NCI-H510A treated with DMSO at 0.1 percent for 48 hours (cell line): ENCODE data around the gene KCNQ1.

Source experiments
- DNase-seq: peaks from one replicate; lab custom pipeline; 2025; lab: John Stamatoyannopoulos, UW

Gene KCNQ1

DNA sequence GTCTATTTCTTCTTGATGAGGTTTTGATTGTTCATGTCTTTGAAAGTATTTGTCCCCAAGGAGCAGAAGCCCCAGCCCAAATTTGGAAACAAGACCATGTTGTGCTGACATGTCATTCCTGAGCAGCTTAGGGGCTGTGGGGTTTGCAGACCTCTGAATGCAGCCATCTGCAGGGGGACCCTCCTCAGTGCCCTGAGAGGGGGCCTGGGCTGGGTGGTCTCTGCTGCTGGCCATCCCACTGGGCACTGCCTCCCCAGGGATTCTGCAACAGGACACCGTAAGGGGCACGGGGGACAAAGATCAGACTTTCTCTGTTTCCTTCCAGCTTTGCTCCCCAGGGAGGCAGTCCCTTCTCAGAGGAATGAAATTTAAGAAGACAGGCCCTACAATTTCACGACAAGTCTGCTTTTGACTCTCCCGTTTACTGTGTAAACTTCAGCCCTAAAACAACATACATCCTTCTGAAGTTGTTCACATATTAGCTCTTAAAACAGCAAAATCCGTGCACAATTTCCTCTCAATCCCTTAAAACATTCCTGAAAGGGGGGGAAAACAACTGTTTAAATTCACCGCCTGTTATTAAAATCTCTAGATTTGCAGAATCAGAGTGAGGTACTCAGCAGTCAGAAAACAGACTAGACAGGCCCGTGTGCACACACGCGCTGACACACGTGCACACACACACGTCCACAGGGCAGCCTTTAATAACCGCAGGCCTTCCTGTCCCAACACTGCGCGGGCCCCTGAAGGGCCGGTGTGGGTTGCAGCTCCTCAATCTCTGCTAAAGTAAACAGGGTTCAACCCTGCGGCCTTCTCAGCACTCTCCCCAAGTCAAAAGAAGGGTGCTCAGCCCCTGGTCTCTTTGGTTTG, 109.8 kb downstream of the KCNQ1 start:
- DNase-seq = no peak

DNA sequence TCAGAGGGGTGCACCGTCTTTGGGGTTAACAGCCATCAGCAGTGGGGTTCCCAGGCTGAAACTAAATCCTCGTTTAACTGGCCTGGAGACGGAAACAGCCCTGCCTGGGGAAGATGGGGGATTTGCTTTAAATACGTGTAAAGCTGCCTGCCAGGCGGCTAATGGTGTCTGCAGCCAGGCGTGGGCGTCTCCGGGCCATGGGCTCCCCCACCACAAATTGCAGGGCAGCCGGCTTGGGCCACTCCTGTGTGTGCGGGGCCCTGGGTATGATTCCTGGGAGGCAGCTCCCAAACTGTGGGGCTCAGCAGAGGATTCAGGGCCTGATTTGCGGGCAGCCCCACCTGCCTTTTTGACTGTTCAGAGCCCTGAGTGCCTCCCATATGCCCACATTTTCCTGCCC, 110.5 kb downstream of the KCNQ1 start:
- DNase-seq = no peak

DNA sequence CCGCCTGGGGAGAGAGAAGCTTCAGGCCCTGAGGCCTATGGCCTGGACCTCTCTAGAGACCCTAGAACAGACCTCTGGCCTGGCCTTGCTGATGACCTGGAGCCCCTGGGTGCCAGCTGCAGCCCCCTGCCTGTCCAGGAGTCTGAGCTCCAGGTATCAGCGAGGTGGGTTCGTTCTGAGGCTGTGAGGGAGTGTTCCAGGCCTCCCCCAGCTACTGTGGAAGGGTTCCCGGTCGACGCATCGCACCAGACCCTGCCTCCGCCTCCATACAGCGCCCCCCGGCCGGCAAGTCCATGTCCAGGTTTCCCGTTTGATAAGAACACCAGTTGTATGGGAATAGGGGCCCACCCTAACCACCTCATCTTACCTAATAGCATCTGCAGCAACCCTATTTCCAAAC, 111.1 kb downstream of the KCNQ1 start:
- DNase-seq = no peak

DNA sequence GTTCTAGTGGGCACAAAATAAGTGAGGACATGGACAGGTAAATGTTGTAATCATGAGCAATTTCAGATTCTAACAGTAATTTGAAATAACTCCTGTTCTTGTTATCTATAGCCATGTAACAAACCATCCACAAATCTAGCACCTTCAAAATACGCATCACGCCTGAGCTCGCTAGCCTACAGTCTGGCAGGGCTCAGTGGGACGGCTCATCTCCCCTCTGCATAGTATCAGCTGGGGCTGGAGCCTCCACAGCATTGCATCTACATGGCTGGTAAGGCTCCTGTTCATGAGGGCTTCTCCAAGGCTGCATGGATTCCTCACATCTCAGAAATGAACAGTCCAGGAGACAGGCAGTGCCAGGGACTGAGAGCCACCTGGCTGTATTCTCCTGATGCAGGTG, 112.6 kb downstream of the KCNQ1 start:
- no peak for DNase-seq

DNA sequence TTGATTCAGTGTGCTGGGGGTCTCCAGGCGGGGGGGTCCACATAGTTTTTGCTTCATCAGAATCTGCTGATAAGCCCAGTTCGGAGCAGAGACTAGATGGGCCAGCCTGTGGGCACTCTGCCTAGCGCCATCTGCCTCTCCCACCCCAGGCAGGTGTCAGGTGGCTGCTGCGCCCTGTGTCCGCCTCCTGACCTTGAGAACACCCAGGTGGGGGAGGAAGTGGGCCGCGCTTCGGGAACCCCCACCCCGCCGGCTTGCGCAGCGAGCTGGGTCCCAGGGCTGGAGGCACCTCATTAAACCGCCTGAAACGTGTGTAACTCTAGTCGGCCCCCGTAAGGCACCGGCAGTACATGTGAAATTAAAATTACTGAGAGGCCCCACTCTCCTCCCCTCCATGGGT, 113.6 kb downstream of the KCNQ1 start:
- no peak for DNase-seq

DNA sequence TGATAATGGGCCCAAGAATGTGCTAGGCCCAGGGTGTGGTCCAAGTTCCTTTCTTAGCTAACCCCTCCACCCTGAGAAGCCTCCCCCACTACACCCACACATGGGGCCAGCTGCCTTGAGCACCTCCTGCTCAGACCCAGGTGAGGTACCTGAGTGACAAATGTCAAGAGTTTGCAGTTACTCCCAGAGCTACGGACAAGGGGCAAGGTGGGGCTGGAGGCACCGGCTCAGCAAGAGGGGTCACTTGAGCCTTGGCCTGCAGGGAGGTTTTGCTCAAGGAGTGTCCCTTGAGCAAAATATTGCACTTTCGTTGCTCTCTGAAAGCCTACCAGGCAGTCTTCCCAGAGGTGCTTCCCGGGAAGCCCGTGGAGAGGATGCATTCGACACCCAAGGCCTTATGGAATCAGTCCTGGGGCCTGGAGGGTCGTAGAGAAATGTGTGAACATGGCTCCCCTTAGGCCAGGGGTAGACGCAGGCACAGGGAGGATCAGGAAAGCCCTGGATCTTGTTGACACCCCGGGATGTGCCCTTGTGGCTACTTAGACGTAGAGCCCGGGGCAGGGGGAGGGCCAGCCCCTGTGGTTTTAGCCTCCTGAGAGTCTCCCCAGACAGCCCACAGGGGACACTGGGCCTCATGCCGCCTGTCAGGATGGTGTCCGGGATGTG, 114.2 kb downstream of the KCNQ1 start:
- no peak for DNase-seq

DNA sequence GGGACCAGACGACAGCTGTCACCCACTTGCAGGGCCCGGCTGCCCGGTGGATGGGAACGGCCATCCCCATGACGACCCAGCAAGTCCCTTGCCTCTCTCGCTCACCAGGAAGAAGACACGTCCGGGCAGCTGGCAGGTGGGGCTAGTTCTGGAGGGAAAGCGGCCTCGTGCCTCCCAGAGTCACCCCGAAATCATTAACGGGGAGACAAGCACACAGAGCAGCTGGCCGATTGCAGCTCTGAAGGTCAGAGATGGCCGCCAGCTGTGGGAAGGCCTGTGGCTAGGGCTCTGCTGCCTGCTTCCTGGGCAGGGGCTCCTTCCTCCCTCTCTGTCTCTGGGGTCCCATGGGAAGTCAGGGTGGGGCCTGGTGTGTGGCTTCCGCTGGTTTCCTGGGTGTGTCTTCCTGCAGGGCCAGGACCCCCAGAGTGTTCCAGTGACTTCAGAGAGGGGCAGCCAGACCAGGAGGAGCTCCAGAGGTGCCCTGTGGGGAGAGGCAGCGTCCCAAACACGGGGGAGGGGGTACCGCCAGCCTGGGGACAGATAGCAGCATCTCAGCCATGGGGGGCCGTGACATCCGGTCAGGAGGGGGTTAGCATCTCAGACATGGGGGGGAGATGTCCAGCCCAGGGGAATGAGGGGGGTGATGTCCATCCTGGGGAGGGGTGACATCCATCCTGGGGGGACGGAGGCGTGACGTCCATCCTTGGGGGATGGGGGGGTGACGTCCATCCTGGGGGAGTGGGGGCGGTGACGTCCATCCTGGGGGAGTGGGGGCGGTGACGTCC, 114.9 kb downstream of the KCNQ1 start:
- no peak for DNase-seq

DNA sequence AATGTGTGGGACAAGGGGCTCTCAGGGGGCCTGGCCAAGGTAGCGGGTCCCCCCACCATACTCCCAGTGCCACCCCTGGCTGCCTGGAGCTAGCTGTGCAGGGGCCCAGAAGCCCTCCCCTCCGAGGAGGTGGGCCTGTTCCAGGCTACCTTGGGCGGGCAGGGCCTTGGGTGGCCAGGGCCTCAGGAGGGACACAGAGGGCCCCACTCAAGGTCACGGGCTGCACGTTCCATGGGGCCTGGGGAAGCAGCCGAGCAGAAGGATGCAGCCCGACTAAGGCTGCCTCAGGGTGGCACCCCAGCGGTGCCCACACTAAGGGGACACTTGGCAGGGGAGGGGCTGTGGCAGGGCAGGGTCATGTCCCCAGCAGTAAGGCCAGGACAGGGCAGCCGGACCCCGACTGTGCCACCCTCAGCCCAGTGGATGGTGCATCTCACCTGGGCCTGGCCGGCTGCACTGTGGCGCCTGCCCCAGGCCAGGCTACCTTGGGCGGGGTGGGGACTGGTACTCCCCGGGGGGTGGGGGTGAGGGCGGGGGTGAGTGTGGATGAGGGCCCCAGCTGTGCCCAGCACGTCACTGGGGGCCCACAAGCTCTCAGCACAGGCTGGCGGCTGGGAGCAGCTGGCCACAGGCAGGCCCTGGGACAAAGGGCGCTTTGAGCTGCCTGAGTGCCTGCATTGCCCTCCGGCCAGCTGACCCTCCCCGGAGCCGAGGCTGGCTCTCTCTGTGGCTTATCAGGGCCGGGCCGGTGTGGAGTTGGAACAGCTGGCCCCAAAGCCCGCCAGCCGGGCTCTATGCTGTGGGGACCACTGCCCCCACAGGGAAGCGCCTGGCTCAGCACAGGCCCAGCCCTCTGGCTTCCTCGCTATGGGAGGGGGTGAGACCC, 117.1 kb downstream of the KCNQ1 start:
- DNase-seq = no peak

DNA sequence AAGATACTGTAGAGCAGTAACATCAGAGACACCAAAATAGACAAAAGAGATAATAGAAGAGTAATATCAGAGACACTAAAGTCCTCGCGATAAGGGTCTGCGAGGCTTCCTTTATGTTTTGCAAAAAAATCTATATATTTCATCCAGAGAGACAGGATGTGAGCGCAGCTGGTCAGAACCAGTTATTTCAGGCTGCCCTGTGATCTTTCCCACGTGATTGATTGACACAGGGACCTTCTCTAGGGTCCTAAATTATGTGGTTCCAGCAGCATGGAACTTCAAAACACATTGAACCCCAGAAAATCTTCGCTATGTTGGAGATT, 118.0 kb downstream of the KCNQ1 start:
- DNase-seq = no peak

DNA sequence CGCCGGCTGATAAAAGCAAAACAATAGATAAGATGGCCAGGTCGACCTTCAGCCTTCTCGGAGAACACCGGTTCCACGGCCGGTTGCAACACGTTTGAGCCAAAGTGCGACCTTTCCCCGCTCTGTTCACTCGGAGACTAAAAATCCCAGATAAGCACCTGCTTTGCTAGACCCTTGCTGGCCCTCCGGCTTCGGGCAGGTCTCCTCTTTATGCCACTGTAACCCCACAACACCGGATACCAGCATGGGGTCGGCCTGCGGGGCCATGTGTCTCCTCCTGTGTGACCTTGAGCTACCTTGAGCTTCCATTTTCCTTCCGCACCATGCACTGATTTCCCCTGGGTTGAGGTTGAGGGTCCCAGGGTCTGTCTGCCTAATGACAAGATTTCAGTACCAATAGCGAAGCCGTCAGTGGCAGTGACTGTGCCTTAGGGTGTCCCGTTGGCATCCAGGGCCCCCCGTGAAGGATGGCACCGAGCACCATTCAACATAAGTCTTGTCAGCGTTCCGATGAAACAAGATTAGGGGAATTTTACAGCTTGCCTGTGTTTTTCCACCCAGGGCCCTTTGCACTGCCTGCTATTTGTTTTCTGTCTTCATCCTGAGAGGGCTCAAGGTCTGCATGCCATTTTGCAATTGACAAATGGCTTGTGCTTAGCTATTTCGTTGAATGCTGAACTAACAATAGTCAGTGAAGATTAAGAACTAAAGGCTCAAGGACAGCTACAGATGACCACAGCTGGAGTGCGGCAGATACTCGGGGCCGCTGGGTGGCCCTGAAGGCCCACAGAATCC, 118.6 kb downstream of the KCNQ1 start:
- no peak for DNase-seq

DNA sequence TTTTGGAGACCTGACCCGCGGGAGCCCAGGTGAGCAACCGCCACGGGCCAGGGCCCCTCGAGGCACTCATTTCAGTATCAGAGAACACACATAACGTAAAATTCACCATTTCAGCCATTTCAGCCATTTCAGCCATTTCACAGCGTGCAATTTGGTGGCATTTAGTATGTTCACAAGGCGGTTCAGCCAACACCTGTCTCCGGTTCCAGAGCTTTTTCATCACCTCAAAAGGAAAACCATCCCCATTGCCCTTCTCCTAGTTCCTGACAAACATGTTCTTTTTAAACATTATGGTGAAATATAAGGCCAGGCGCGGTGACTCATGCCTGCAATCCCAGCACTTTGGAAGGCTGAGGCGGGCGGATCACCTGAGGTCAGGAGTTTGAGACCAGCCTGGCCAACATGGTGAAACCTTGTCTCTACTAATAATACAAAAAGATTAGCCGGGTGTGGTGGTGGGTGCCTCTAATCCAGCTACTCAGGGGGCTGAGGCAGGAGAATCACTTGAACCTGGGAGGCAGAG, 119.3 kb downstream of the KCNQ1 start:
- no peak for DNase-seq

DNA sequence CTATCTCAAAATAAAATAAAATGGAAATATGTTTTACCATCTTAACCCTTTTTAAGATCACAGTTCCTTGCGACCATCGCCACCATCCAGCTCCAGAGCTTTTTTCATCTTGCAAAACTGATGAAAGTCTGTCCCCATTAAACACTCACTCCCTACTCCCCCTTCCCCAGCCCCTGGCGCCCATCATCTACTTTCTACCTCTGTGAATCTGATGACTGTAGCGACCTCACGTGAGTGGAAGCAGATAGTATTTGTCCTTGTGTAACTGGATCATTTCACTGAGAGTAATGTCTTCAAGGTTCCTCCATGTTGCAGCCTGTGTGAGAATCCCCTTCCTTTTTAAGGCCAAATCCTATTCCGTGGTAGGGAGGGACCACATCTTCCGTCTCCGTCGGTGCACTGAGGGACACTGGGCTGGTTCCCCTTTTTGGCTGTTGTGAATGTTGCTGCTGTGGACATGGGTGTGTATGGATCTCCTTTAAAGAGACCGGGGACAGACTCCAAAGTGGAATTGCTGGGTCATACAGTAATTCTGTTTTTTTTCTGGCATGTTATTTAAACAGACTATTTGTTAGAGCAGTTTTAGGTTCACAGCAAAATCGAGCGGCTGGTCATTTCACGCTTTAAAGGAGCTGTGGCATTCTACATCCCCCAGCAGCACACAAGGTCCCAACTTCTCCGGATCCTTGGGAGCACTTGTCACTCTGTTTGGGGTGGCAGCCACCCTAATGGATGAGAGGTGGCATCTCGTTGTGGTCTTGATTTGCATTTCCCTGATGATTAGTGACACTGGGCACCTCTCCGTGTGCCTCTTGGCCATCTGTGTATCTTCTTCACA, 120.0 kb downstream of the KCNQ1 start:
- no peak for DNase-seq

DNA sequence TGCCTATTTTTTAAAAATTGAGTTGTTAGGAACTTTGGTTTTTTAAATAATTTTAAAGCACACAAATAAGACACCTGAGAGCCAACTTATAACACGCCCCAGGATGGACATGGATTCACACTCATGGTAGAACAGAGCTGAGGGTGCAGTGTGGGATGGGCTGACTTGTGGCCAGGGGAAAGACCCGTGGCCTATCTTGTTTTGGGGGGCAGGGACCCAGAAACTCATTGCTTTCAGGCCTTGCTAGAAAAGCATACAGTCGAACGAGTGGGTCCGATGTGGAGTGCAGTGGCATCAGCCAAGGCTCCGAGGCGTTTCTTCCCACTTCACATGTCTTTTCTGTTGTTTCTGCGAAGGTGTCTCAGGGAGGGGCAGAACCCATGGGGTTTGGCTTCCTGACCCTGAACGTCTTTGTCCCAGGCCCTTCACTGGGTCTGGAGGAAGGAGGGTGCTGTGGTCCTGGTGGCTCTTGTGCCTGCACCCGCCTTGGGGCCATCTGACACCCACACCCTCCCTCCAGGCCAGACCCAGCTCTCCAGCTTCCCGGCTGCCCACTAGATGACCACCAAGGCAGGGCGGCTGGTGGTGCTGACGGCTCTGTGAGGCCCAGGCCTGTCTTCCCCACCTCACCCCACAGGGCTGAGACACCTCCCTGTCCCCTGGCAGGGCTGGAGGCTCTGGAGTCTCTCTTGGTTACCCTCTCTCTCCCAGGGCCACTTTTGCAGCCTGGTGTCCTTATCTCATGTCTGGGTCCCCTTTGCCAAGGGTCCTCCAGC, 120.8 kb downstream of the KCNQ1 start:
- no peak for DNase-seq

DNA sequence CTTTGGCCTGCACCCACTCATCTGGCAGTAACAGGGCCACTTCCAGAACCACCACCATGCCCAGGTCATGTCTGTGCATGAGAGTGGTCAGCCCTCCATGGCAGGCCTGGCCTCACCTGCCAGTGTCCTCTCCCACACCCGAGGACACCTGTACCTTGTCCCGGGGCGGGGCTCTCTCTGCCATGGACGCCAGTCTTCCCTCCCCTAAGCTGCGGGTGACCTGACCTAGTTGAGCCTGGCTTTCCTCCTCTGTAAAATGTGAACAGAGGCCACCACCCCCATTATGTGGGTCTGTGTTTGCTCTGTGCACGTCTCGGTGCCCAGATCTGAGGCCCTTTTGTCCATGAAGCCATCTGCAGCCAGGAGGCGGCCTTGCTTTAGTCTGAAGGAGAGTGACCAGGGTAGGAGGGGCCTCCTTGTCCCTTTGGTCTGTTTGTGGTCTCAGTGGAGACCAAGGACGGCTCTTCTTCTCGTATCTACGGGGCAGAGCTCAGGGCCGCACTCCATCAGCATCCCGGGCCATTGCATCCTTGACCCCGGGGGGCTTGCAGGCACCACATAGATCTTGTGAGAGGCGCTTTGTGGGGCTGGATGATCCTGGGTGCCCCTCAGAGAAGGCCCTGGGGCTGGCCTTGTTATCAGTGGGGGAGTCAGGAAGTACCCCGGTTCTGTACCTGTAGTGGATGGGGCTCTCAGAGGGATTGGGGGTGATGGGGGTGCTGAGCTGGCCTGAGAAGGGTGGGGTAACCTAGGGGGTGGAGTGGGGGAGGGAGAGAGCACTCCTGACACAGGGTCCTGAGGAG, 121.6 kb downstream of the KCNQ1 start:
- DNase-seq = no peak

DNA sequence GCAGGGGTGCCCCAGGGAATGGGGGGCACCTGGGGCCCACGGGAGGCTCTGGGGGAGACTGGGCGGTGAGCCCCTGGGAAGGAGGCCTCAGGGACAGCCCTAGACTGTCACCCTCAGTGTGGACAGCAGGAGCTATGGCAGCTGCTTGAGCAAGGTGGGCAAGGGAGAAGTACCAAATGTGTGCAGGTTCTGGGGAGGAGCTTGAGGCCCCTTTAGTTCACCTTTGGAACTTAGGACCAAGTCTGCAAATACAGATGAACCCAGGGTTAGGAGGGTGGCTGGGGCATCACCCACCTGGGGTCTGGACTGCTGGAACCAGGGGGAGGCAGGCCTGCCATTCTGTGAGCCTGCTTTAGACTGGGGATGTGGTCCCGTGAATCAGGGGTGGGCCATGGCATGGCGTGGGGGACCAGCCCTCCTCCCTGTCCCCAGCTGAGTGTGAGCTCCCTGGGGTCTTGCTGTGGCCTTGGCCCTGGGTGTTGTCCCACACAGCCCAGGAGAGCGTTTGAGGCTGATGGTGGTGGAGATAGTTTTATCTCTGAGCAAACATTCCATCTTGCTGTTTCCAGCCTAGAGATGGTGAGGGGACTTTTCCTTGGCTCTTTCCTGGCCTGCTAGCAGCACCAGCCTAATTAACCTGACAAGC, 122.3 kb downstream of the KCNQ1 start:
- no peak for DNase-seq

DNA sequence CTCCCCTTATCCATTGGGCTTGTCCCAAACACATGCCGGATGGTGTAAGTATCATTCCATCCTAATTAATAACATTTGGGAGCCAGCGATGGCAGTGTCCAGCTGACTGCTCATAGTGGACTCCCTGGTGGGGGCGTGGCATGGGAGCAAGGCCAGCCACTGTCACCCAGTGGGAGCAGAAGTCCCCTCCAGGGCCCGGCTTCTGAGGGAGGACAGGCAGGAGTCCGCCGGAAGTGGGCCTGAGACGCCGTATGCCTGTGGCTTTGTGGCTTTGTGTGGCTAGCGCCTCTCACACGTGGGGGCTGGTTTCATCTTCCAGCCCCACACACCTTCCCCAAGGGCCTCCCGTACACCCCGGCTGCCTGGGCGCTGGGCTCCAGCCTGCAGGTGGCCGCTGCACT, 124.5 kb downstream of the KCNQ1 start:
- DNase-seq = no peak

DNA sequence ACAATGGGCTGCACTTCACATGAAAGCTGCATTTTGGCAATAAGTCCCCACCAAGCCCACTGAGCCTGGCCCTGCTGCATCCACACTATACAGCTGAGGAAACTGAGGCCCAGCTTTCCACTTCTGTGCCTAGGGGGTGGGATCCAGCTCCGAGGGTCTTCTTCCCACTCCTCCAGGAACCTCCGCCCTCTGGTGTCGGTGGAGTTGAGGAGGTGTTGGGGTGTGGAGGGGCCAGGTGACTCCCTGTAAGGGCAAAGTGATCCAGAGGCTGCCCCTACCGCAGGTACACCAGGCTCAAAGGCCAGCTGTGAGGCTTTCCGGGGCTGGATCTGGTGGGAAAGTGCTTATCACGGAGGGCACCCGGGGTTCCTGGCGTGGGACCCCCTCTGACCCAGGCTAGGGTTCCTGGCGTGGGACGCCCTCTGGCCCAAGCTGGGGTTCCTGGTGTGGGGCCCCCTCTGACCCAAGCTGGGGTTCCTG, 125.0 kb downstream of the KCNQ1 start:
- no peak for DNase-seq
